Activated T-helper 9 cell treated with anti-CD3 and anti-CD28 coated beads, Interleukin-2, amount 50 U/mL, for 16 hours (primary cell): Measurements from ENCODE around the gene PCDHGA9.
"Not testable (repeated sequence)": the region's sequence is repeated elsewhere in the genome, so short reads cannot be mapped to it uniquely, and the experiment has no call there.

Experiments
- DNase-seq: peaks from one replicate; pipeline ENCODE4 v3.0.0-alpha.2; 2020; ENCODE audit warnings: low read depth

PCDHGA9 gene

GRCh38 chr5:141414548-141415274 lies 12.1 kb downstream of the PCDHGA9 start:
- DNase-seq = not testable (repeated sequence)

DNA sequence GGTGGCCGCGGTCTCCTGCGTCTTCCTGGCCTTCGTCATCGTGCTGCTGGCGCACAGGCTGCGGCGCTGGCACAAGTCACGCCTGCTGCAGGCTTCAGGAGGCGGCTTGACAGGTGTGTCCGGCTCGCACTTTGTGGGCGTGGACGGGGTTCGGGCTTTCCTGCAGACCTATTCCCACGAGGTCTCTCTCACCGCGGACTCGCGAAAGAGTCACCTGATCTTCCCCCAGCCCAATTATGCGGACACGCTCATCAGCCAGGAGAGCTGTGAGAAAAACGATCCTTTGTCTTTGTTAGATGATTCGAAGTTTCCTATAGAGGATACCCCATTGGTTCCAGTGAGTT lies 12.7 kb downstream of the PCDHGA9 start:
- not testable (repeated sequence) for DNase-seq

GRCh38 chr5:141417494-141418172 lies 15.1 kb downstream of the PCDHGA9 start, which contains the start of gene PCDHGB7:
PCDHGB7 (plus strand) TSS chr5:141417677; CDS start chr5:141417860, 183 bp downstream.
- DNase-seq = not testable (repeated sequence)

DNA sequence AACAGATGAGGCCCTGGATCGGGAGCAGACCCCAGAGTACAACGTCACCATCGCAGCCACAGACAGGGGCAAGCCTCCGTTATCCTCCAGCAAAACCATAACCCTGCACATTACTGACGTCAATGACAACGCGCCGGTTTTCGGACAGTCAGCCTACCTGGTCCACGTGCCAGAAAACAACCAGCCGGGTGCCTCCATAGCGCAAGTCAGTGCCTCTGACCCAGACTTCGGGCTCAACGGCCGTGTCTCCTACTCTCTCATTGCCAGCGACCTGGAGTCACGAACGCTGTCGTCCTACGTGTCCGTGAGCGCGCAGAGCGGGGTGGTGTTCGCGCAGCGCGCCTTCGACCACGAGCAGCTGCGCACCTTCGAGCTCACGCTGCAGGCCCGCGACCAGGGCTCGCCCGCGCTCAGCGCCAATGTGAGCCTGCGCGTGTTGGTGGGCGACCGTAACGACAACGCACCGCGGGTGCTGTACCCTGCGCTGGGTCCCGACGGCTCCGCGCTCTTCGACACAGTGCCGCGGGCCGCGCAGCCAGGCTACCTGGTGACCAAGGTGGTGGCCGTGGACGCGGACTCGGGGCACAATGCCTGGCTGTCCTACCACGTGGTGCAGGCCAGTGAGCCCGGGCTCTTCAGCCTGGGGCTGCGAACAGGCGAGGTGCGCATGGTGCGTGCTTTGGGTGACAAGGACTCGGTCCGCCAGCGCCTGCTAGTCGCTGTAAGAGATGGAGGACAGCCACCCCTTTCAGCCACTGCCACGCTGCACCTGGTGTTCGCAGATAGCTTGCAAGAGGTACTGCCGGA lies 16.7 kb downstream of the PCDHGA9 start:
- no peak for DNase-seq

GRCh38 chr5:141420855-141421488 lies 18.4 kb downstream of the PCDHGA9 start, which contains the start of gene PCDHGA11:
PCDHGA11 (plus strand) TSS chr5:141421051; CDS start chr5:141421228, 177 bp downstream.
- DNase-seq = no peak

- no peak for DNase-seq
Observed at GRCh38 chr5:141421489-141421855, 18.9 kb downstream of the PCDHGA9 start.

DNA sequence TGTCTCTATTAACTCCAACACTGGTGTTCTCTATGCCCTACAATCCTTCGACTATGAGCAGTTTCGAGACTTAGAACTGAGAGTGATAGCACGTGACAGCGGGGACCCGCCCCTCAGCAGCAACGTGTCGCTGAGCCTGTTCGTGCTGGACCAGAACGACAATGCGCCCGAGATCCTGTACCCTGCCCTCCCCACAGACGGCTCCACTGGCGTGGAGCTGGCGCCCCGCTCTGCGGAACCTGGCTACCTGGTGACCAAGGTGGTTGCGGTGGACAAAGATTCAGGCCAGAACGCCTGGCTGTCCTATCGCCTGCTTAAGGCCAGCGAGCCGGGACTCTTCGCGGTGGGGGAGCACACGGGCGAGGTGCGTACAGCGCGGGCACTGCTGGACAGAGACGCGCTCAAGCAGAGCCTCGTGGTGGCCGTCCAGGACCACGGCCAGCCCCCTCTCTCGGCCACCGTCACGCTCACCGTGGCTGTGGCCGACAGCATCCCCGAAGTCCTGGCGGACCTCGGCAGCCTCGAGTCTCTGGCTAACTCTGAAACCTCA lies 20.2 kb downstream of the PCDHGA9 start:
- DNase-seq = no peak

DNA sequence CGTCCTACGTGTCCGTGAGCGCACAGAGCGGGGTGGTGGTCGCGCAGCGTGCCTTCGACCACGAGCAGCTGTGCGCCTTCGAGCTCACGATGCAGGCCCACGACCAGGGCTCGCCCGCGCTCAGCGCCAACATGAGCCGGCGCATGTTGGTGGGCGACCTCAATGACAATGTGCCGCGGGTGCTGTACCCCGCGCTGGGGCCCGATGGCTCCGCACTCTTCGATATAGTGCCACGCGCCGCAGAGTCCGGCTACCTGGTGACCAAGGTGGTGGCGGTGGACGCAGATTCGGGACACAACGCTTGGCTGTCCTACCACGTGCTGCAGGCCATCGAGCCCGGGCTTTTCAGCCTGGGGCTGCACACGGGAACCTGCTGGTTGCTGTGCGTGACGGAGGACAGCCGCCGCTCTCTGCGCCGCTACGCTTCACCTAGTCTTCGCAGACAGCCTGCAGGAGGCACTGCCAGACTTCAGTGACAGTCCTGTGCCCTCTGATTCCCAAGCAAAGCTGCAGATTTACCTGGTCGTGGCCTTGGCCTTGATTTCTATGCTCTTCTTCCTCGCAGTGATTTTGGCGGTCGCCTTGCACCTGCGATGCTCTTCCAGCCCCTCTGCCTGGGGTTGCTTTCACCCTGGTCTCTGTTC lies 25.3 kb downstream of the PCDHGA9 start:
- DNase-seq = no peak

GRCh38 chr5:141430332-141431113 lies 27.9 kb downstream of the PCDHGA9 start, which contains the start of gene PCDHGA12:
PCDHGA12 (plus strand) TSS chr5:141430507; CDS start chr5:141430760, 253 bp downstream.
- no peak for DNase-seq

DNA sequence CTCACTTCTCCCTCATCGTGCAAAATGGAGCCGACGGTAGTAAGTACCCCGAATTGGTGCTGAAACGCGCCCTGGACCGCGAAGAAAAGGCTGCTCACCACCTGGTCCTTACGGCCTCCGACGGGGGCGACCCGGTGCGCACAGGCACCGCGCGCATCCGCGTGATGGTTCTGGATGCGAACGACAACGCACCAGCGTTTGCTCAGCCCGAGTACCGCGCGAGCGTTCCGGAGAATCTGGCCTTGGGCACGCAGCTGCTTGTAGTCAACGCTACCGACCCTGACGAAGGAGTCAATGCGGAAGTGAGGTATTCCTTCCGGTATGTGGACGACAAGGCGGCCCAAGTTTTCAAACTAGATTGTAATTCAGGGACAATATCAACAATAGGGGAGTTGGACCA lies 28.7 kb downstream of the PCDHGA9 start:
- DNase-seq = no peak

DNA sequence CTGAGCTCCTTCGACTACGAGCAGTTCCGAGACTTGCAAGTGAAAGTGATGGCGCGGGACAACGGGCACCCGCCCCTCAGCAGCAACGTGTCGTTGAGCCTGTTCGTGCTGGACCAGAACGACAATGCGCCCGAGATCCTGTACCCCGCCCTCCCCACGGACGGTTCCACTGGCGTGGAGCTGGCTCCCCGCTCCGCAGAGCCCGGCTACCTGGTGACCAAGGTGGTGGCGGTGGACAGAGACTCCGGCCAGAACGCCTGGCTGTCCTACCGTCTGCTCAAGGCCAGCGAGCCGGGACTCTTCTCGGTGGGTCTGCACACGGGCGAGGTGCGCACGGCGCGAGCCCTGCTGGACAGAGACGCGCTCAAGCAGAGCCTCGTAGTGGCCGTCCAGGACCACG lies 29.7 kb downstream of the PCDHGA9 start:
- DNase-seq = not testable (repeated sequence)

DNA sequence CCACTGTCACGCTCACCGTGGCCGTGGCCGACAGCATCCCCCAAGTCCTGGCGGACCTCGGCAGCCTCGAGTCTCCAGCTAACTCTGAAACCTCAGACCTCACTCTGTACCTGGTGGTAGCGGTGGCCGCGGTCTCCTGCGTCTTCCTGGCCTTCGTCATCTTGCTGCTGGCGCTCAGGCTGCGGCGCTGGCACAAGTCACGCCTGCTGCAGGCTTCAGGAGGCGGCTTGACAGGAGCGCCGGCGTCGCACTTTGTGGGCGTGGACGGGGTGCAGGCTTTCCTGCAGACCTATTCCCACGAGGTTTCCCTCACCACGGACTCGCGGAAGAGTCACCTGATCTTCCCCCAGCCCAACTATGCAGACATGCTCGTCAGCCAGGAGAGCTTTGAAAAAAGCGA lies 30.1 kb downstream of the PCDHGA9 start:
- not testable (repeated sequence) for DNase-seq

- no peak for DNase-seq
Observed at GRCh38 chr5:141434006-141434405, 31.4 kb downstream of the PCDHGA9 start.

- DNase-seq = no peak
Observed at GRCh38 chr5:141437221-141437620, 34.6 kb downstream of the PCDHGA9 start.

- no peak for DNase-seq
Observed at GRCh38 chr5:141439411-141440141, 37.0 kb downstream of the PCDHGA9 start.

DNA sequence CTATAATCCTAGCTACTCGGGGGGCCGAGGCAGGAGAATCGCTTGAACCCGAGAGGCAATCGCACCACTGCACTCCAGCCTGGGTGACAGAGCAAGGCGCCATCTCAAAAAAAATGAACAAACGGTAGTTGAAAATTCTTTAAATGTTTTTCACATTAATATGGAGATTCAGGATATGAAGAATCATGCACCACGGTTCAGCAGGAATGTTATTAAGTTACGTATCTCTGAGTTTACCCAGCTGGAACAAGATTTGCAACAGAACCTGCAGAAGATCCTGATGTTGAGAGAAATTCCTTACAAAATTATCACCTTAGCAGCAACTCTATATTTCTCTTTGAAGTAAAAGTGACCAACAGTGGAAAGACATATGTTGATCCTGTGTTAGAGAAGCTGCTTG lies 37.8 kb downstream of the PCDHGA9 start:
- no peak for DNase-seq

- no peak for DNase-seq
Observed at GRCh38 chr5:141441571-141442170, 39.1 kb downstream of the PCDHGA9 start.
